HG03565 (cell line): Measurements from ENCODE around the gene PHTF2.

Experiments used
- ATAC-seq: cut with Tn5 transposase; IDR thresholded peaks from one replicate; pipeline ENCODE4 v1.9.1; 2021; ENCODE audit warnings: mild to moderate bottlenecking, moderate library complexity; ENCODE audit not compliant: unreplicated experiment

PHTF2 gene

GRCh38 chr7:77791956-77792355 is 6.6 kb upstream of the PHTF2 start:
- ATAC-seq: no peak

GRCh38 chr7:77794000-77794399 is 4.6 kb upstream of the PHTF2 start:
- no peak for ATAC-seq

GRCh38 chr7:77796109-77796508 is 2.5 kb upstream of the PHTF2 start:
- no peak for ATAC-seq

- no peak for ATAC-seq
Observed at GRCh38 chr7:77796960-77797359, 1.6 kb upstream of the PHTF2 start.

- ATAC-seq: peak; percentile 6
Observed at GRCh38 chr7:77797734-77798393, 709 bp upstream of the PHTF2 start.

- ATAC-seq: no peak
Observed at GRCh38 chr7:77799078-77799964, 748 bp downstream of the PHTF2 start.

GRCh38 chr7:77800158-77800557 is 1.6 kb downstream of the PHTF2 start:
- peak; percentile 23 for ATAC-seq

- ATAC-seq: no peak
Observed at GRCh38 chr7:77800730-77801129, 2.2 kb downstream of the PHTF2 start.

GRCh38 chr7:77802557-77803405 is 4.2 kb downstream of the PHTF2 start:
- ATAC-seq: no peak

GRCh38 chr7:77806425-77806824 is 7.9 kb downstream of the PHTF2 start:
- no peak for ATAC-seq

- ATAC-seq: no peak
Observed at GRCh38 chr7:77808517-77808916, 9.9 kb downstream of the PHTF2 start.

GRCh38 chr7:77811516-77812289 is 13.1 kb downstream of the PHTF2 start:
- no peak for ATAC-seq

- ATAC-seq: no peak
Observed at GRCh38 chr7:77812290-77812685, 13.7 kb downstream of the PHTF2 start.

- no peak for ATAC-seq
Observed at GRCh38 chr7:77813180-77813579, 14.6 kb downstream of the PHTF2 start.

GRCh38 chr7:77819021-77819420 is 20.4 kb downstream of the PHTF2 start:
- no peak for ATAC-seq

- ATAC-seq: no peak
Observed at GRCh38 chr7:77820967-77821366, 22.4 kb downstream of the PHTF2 start.

GRCh38 chr7:77822269-77822668 is 23.7 kb downstream of the PHTF2 start:
- ATAC-seq: no peak

- ATAC-seq: no peak
Observed at GRCh38 chr7:77823787-77824186, 25.2 kb downstream of the PHTF2 start.

- no peak for ATAC-seq
Observed at GRCh38 chr7:77824636-77825035, 26.1 kb downstream of the PHTF2 start.

GRCh38 chr7:77825131-77825530 is 26.6 kb downstream of the PHTF2 start:
- no peak for ATAC-seq

- no peak for ATAC-seq
Observed at GRCh38 chr7:77826300-77826699, 27.7 kb downstream of the PHTF2 start.
